Activated T-helper 17 cell treated with anti-CD3 and anti-CD28 coated beads, Interleukin-2, amount 50 U/mL, for 72 hours (primary cell): ENCODE measurements around the gene TNP1. TPM values are rescaled to one million over a fixed set of nuclear protein-coding genes. Genes with fewer than 3 reads are reported as not detected.

ENCODE experiments used
- ATAC-seq: fragments of 150-1000 bp; cut with Tn5 transposase; replicated peaks from 2 replicates; pipeline ENCODE4 v1.10.0; 2021; ENCODE audit warnings: mild to moderate bottlenecking, moderate library complexity
- H3K27ac Mint-ChIP-seq: one replicate; pipeline ENCODE4 v1.8.0; 2022; ENCODE audit warnings: mixed read lengths
- H3K27me3 Mint-ChIP-seq: one replicate; pipeline ENCODE4 v1.8.0; 2022; ENCODE audit warnings: mixed read lengths
- H3K36me3 Mint-ChIP-seq: one replicate; pipeline ENCODE4 v1.8.0; 2022; ENCODE audit warnings: low read depth, mild to moderate bottlenecking, mixed read lengths
- H3K4me1 Mint-ChIP-seq: one replicate; pipeline ENCODE4 v1.8.0; 2022; ENCODE audit warnings: mixed read lengths
- H3K4me3 Mint-ChIP-seq: one replicate; pipeline ENCODE4 v1.8.0; 2022; ENCODE audit warnings: mild to moderate bottlenecking, mixed read lengths
- H3K9me3 Mint-ChIP-seq: one replicate; pipeline ENCODE4 v1.8.0; 2022; ENCODE audit warnings: mixed read lengths
- total RNA-seq, 2 donors: library from RNA; stranded (reverse); gene quantifications; one replicate each; pipeline ENCODE4 v1.2.3, GENCODE V29; 2022

TNP1 gene
- total RNA-seq, 2 donors from 2014 or later, result not detected

- Mint-ChIP-seq H3K27me3 (peaks cover 4% of the 10 kb centered on the region), H3K4me1 (no peaks in the 10 kb centered on the region), H3K27ac (no peak overlapping the region), H3K9me3 (no peaks in the 10 kb centered on the region), H3K36me3 (no peaks in the 10 kb centered on the region), H3K4me3 (no peak overlapping the region)
- no peak for ATAC-seq
Observed at GRCh38 chr2:216863946-216864345, 4.1 kb upstream of the TNP1 start.

DNA sequence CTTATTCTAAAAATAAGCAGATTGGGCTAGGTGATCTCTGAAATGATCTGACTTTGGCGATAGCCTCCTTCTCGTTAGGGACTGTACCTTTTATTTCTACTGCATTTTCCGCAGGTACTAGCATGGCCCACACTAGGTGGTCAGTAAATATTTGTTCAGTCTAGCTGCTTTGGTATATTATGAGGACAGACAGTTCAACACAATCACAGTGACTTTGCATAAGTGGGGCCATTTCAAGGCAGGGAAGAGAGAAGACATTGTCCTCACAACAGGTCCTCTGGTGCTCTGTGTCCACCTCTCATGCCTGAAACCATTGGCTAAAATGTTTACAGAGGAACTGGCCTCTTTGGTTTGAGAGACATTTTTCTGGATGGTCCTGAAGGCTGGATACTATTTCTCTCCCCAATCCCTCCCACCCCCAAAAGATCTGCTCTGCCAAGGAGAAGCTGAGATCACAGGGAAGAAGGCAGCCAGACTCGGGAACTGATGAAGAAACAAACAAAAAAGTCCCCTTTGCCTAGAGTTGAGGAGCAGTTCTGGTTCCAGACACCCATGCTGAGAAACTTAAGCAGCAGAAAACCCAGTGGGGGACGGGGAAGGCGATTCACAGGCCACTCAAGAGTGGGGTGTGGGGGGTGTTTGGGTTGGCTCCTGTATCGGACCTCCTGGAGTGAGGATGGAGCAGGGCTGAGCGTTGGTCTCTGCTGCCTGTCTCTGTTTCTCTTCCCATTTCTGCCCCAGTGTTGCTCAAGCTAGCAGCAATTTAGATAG lies 2.9 kb upstream of the TNP1 start:
- H3K4me3 Mint-ChIP-seq, result no peak overlapping the region
- H3K27ac Mint-ChIP-seq, result no peak overlapping the region
- H3K27me3 Mint-ChIP-seq, result no peaks in the 10 kb centered on the region
- no peaks in the 10 kb centered on the region for H3K9me3 Mint-ChIP-seq
- no peaks in the 10 kb centered on the region for H3K4me1 Mint-ChIP-seq
- H3K36me3 Mint-ChIP-seq, result no peaks in the 10 kb centered on the region
- ATAC-seq, result no peak

- no peaks in the 10 kb centered on the region for H3K4me1 Mint-ChIP-seq
- ATAC-seq, result no peak
- H3K27ac Mint-ChIP-seq, result no peak overlapping the region
- H3K9me3 Mint-ChIP-seq, result no peaks in the 10 kb centered on the region
- no peaks in the 10 kb centered on the region for H3K36me3 Mint-ChIP-seq
- peaks cover 3% of the 10 kb centered on the region for H3K27me3 Mint-ChIP-seq
- no peak overlapping the region for H3K4me3 Mint-ChIP-seq
Observed at GRCh38 chr2:216860426-216861137, 718 bp upstream of the TNP1 start.

DNA sequence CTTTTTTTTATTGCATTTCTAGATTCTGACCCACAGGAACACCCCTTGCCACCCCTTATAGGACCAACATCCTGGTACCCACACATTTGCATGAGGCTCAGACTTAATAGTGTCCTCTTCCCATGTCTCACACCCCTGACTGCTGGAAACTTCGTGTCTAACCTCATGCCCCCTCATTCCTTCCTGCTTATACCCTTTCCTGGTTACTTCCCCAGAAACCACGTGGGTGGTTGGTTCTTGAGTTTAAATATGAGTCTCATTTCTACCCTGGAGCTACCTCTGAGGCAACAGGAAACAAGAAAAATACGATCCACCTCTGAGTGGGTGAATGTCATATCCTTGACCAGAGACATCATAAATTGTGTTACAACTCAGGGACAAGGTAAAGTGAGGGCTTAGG lies 1.6 kb downstream of the TNP1 start:
- Mint-ChIP-seq H3K27ac (peak overlapping the region; percentile 7), H3K36me3 (no peaks in the 10 kb centered on the region), H3K4me3 (no peak overlapping the region), H3K9me3 (no peaks in the 10 kb centered on the region), H3K4me1 (no peaks in the 10 kb centered on the region), H3K27me3 (peaks cover 3% of the 10 kb centered on the region)
- ATAC-seq, result peak; percentile 48

DNA sequence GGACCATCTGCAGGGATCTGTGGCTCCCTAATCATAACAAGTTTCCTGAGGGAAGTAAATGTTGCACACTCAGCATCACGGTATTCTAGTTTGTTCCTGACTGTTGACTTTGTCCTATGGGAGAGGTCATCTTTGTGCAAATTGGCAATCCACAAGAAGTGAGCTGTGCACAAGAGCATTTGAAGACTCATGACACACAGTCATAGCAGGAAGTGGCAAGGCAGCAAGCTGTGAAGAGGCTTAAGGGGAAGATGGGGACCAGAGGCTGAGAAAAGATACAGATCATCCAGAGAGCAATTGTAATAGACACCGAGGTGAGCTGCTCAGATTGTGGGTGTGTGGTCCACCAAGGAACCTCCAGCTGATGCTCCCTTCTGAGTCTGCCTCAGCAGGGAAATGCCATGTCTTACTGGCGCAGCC lies 2.7 kb downstream of the TNP1 start:
- Mint-ChIP-seq H3K27ac (no peak overlapping the region), H3K4me3 (no peak overlapping the region), H3K9me3 (no peaks in the 10 kb centered on the region), H3K4me1 (no peaks in the 10 kb centered on the region), H3K36me3 (no peaks in the 10 kb centered on the region), H3K27me3 (peaks cover 3% of the 10 kb centered on the region)
- ATAC-seq, result peak; percentile 46

DNA sequence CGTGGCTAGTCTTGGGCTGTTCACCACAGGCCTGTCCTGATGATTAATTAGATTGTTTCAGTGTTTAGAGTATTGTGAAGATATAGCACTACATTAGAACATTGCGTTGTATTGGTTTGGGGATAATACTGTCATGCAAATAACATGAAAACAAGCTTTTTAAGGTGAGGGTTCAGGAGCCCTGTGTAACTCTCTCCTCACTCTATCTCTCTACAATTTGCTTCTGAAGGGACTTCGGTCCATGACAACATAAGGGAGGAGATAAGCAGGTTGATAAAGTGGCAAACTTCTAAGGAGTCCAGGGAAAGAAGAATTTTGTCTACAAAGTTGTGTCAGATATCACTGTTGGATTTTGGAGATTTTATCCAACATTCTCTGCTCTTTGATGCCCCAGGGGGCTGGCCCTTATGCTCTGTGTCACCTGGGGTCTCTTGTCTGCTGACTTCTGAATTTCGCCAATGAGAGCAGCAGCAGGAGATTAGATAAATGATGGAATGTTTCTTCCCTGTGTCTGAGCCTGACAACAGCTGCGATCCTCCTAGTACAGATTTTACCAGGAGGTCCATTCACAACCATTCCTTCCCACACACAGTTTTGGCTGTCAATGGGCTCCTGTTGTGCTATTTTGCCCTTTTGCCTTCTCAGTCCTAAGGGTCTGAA lies 3.3 kb downstream of the TNP1 start:
- Mint-ChIP-seq H3K36me3 (no peaks in the 10 kb centered on the region), H3K9me3 (no peaks in the 10 kb centered on the region), H3K27me3 (peaks cover 5% of the 10 kb centered on the region), H3K4me3 (no peak overlapping the region), H3K4me1 (no peaks in the 10 kb centered on the region), H3K27ac (no peak overlapping the region)
- ATAC-seq, result no peak

GRCh38 chr2:216855605-216856004 lies 4.3 kb downstream of the TNP1 start:
- H3K27ac Mint-ChIP-seq, result no peak overlapping the region
- no peak for ATAC-seq
- H3K36me3 Mint-ChIP-seq, result no peaks in the 10 kb centered on the region
- peaks cover 10% of the 10 kb centered on the region for H3K27me3 Mint-ChIP-seq
- H3K9me3 Mint-ChIP-seq, result no peaks in the 10 kb centered on the region
- H3K4me1 Mint-ChIP-seq, result no peaks in the 10 kb centered on the region
- no peak overlapping the region for H3K4me3 Mint-ChIP-seq

- no peak for ATAC-seq
- Mint-ChIP-seq H3K27me3 (peaks cover 10% of the 10 kb centered on the region), H3K9me3 (no peaks in the 10 kb centered on the region), H3K4me3 (no peak overlapping the region), H3K27ac (no peak overlapping the region), H3K4me1 (no peaks in the 10 kb centered on the region), H3K36me3 (no peaks in the 10 kb centered on the region)
Observed at GRCh38 chr2:216855079-216855478, 4.8 kb downstream of the TNP1 start.

DNA sequence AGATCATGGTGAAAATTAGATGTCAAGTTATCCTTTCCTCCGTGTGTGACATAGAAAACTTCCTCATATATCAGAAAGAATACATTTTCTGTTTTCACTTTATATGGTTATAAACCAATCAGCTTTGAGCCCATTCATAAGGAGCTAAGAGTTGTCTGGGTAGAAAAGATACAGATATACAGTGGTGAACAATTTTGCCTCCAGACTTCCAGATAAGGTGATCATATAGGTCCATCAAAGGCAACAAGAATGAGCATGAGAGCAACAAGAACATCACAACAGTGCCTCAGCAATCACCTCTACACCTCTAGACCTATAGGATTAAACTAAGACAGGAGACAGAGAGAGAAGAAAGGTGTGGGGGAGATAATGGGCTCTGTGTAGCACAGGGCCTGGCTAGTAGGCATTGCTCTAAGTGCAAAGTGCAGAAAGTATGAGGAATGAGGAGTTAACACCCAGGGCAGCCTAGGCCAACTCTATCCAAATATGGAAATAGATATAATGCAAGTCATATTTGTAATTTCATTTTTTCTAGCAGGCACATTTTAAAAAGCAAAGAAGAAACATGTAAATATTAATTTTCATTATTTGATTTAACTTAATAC lies 8.3 kb downstream of the TNP1 start:
- Mint-ChIP-seq H3K27ac (no peak overlapping the region), H3K4me1 (no peaks in the 10 kb centered on the region), H3K27me3 (peaks cover 10% of the 10 kb centered on the region), H3K4me3 (no peak overlapping the region), H3K9me3 (no peaks in the 10 kb centered on the region), H3K36me3 (no peaks in the 10 kb centered on the region)
- ATAC-seq, result no peak

GRCh38 chr2:216850665-216851322 lies 9.1 kb downstream of the TNP1 start:
- H3K36me3 Mint-ChIP-seq, result no peaks in the 10 kb centered on the region
- no peak overlapping the region for H3K27ac Mint-ChIP-seq
- peaks cover 10% of the 10 kb centered on the region for H3K27me3 Mint-ChIP-seq
- no peaks in the 10 kb centered on the region for H3K4me1 Mint-ChIP-seq
- peak; percentile 39 for ATAC-seq
- H3K9me3 Mint-ChIP-seq, result no peaks in the 10 kb centered on the region
- H3K4me3 Mint-ChIP-seq, result no peak overlapping the region

DNA sequence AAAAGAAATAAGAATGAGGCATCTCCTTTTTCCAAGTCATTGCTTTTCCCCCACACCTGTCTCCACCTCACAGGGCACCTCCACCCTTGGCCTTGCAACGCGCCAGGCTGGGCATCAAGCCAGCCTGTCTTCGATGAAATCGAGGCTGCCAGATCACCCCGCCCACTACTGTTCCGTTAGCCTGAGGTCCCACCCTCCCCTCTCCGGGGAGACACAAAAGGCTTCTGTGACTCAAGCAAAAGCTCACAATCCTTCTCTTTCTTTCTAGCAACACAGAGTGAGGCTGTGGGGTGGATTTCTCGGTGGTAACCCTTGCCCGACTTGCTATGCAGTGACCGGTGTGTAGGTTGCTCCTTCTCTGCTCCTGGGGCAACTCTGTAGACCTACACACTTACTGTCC lies 9.9 kb downstream of the TNP1 start:
- no peaks in the 10 kb centered on the region for H3K9me3 Mint-ChIP-seq
- H3K27me3 Mint-ChIP-seq, result peaks cover 10% of the 10 kb centered on the region
- no peaks in the 10 kb centered on the region for H3K36me3 Mint-ChIP-seq
- no peaks in the 10 kb centered on the region for H3K4me1 Mint-ChIP-seq
- no peak overlapping the region for H3K4me3 Mint-ChIP-seq
- peak; percentile 28 for ATAC-seq
- no peak overlapping the region for H3K27ac Mint-ChIP-seq

GRCh38 chr2:216845426-216845825 lies 14.4 kb downstream of the TNP1 start:
- Mint-ChIP-seq H3K27ac (no peak overlapping the region), H3K9me3 (no peaks in the 10 kb centered on the region), H3K27me3 (peaks cover 6% of the 10 kb centered on the region)

GRCh38 chr2:216842636-216843035 lies 17.2 kb downstream of the TNP1 start:
- Mint-ChIP-seq H3K4me1 (no peaks in the 10 kb centered on the region), H3K4me3 (no peak overlapping the region), H3K27ac (no peak overlapping the region), H3K27me3 (peaks cover 9% of the 10 kb centered on the region), H3K36me3 (no peaks in the 10 kb centered on the region), H3K9me3 (no peaks in the 10 kb centered on the region)
- ATAC-seq, result no peak

More at GRCh38 chr2:216845426-216845825, 14.4 kb downstream of the TNP1 start:
- Mint-ChIP-seq H3K4me1 (no peaks in the 10 kb centered on the region), H3K4me3 (no peak overlapping the region), H3K36me3 (no peaks in the 10 kb centered on the region)
- ATAC-seq, result no peak

DNA sequence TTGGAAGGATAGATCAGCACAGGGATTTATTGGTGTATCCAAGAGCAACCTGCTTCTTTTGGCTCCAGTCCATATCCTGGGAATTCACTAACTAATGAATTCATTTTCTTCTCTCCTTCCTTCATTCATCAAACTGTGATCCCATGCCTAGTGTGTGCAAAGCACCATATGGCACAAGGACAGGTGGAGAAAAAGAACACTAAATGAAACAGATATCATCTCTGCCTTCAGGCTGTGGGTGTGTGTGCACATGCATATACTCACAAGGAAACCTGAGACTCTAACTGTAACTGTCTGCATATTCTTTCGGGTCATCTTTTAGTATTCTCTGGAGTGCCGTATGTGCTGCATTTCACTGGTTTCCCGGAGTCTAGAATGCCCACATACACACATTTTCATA lies 20.2 kb downstream of the TNP1 start:
- no peak for ATAC-seq
- H3K9me3 Mint-ChIP-seq, result no peaks in the 10 kb centered on the region
- no peak overlapping the region for H3K27ac Mint-ChIP-seq
- H3K4me3 Mint-ChIP-seq, result no peak overlapping the region
- no peaks in the 10 kb centered on the region for H3K4me1 Mint-ChIP-seq
- peaks cover 8% of the 10 kb centered on the region for H3K27me3 Mint-ChIP-seq
- H3K36me3 Mint-ChIP-seq, result no peaks in the 10 kb centered on the region
